IMR-90 (cell line): ENCODE data around the gene HOXD3. TPM values are rescaled to one million over a fixed set of nuclear protein-coding genes. Genes with fewer than 3 reads are reported as not detected.

ENCODE experiments used
- ATAC-seq: fragments of 200-7000 bp; cut with Tn5 transposase; 2 replicates; pipeline ENCODE4 v1.9.1; 2020; ENCODE audit warnings: low read depth, mild to moderate bottlenecking, moderate library complexity
- BruUV-seq: library from RNA; stranded (reverse); fragments of 400-500 nt; replicated peaks from 2 replicates; lab custom pipeline; 2021; lab: Mats Ljungman, UMichigan
- CTCF ChIA-PET: fragments of 300-600 bp; formaldehyde crosslinking; extraction: SDS; loops from one replicate; lab custom pipeline; 2021; ENCODE audit warnings: antibody characterized with exemption; lab: Yijun Ruan, JAX
- POLR2A ChIA-PET: fragments of 300-600 bp; sonication (Branson Sonifier 250); formaldehyde crosslinking; loops from one replicate; lab custom pipeline; 2022; ENCODE audit warnings: antibody characterized with exemption; ENCODE audit not compliant: unreplicated experiment; lab: Charles Lee
- DNase-seq: peaks from one replicate; pipeline ENCODE4 v3.0.0; 2013
- H2AFZ ChIP-seq: replicated peaks from 2 replicates; pipeline ENCODE3; 2013; ENCODE audit warnings: low read length, mild to moderate bottlenecking; ENCODE audit not compliant: poor library complexity
- H2AK5ac ChIP-seq: 2 replicates; pipeline ENCODE4 v1.6.1; 2013; ENCODE audit warnings: low read depth, low read length, inconsistent platforms
- H2AK9ac ChIP-seq: replicated peaks from 2 replicates; pipeline ENCODE3; 2013; ENCODE audit warnings: mild to moderate bottlenecking, low read depth, low read length, moderate library complexity; ENCODE audit not compliant: poor library complexity
- H2BK120ac ChIP-seq: 2 replicates; pipeline ENCODE4 v1.6.1; 2013; ENCODE audit warnings: low read depth, low read length, inconsistent platforms
- H2BK15ac ChIP-seq: 3 replicates; pipeline ENCODE4 v1.6.1; 2013; ENCODE audit warnings: low read depth, low read length, inconsistent platforms
- H2BK20ac ChIP-seq: 2 replicates; pipeline ENCODE4 v1.6.1; 2013; ENCODE audit warnings: low read depth, mild to moderate bottlenecking, inconsistent platforms, low read length, moderate library complexity
- H2BK5ac ChIP-seq: 2 replicates; pipeline ENCODE4 v1.6.1; 2013; ENCODE audit warnings: mild to moderate bottlenecking, low read depth, low read length, inconsistent platforms; ENCODE audit not compliant: poor library complexity, severe bottlenecking
- H3K14ac ChIP-seq: replicated peaks from 2 replicates; pipeline ENCODE4 v1.6.1; 2013; ENCODE audit warnings: low read depth, low read length, inconsistent platforms
- H3K18ac ChIP-seq: 2 replicates; pipeline ENCODE4 v1.6.1; 2013; ENCODE audit warnings: low read depth, low read length, control low read depth
- H3K23ac ChIP-seq: 2 replicates; pipeline ENCODE4 v1.6.1; 2013; ENCODE audit warnings: low read depth, low read length, inconsistent platforms
- H3K27ac ChIP-seq: 2 replicates; pipeline ENCODE4 v1.5.1; 2013; ENCODE audit warnings: mild to moderate bottlenecking, control low read depth, low read length; ENCODE audit not compliant: insufficient read depth
- H3K27me3 ChIP-seq: 2 replicates; pipeline ENCODE4 v1.6.1; 2013; ENCODE audit warnings: low read length; ENCODE audit not compliant: control insufficient read depth, insufficient read depth
- H3K36me3 ChIP-seq: 2 replicates; pipeline ENCODE4 v1.6.1; 2013; ENCODE audit warnings: low read length, mixed read lengths; ENCODE audit not compliant: control insufficient read depth, insufficient read depth
- H3K4ac ChIP-seq: 2 replicates; pipeline ENCODE4 v1.6.1; 2013; ENCODE audit warnings: low read depth, low read length, inconsistent platforms
- H3K4me1 ChIP-seq: 2 replicates; pipeline ENCODE4 v1.6.1; 2013; ENCODE audit warnings: low read length, mixed read lengths; ENCODE audit not compliant: control insufficient read depth, insufficient read depth
- H3K4me2 ChIP-seq: 2 replicates; pipeline ENCODE4 v1.6.1; 2013; ENCODE audit warnings: low read depth, mild to moderate bottlenecking, control low read depth, low read length, moderate library complexity
- H3K4me3 ChIP-seq: 2 replicates; pipeline ENCODE4 v1.5.1; 2013; ENCODE audit warnings: low read depth, mild to moderate bottlenecking, control low read depth, low read length, moderate library complexity; ENCODE audit not compliant: insufficient read depth
- H3K56ac ChIP-seq: 2 replicates; pipeline ENCODE4 v1.6.1; 2013; ENCODE audit warnings: low read length, inconsistent platforms; ENCODE audit not compliant: insufficient read depth; ENCODE audit errors: extremely low read depth
- H3K79me1 ChIP-seq, 2 experiments: 2 replicates each; pipeline ENCODE4 v1.6.1; 2013; ENCODE audit warnings: low read length in 2 of 2, inconsistent platforms in 1 of 2, low read depth in 1 of 2
- H3K9ac ChIP-seq: 2 replicates; pipeline ENCODE4 v1.6.1; 2013; ENCODE audit warnings: low read depth, low read length, control low read depth
- H3K9me1 ChIP-seq: 2 replicates; pipeline ENCODE4 v1.6.1; 2013; ENCODE audit warnings: low read length, inconsistent platforms; ENCODE audit not compliant: insufficient read depth
- H3K9me3 ChIP-seq: 2 replicates; pipeline ENCODE4 v1.6.1; 2013; ENCODE audit warnings: low read length; ENCODE audit not compliant: control insufficient read depth, insufficient read depth
- H4K20me1 ChIP-seq: 2 replicates; pipeline ENCODE4 v1.6.1; 2013; ENCODE audit warnings: low read length, inconsistent platforms; ENCODE audit not compliant: insufficient read depth
- H4K5ac ChIP-seq: 2 replicates; pipeline ENCODE4 v1.6.1; 2013; ENCODE audit warnings: mild to moderate bottlenecking, low read depth, low read length, control low read depth
- H4K8ac ChIP-seq, 2 experiments: 2 replicates each; pipeline ENCODE4 v1.6.1; 2013; ENCODE audit warnings: low read depth in 2 of 2, low read length in 2 of 2, control low read depth in 1 of 2, inconsistent platforms in 1 of 2
- H4K91ac ChIP-seq: 2 replicates; pipeline ENCODE4 v1.6.1; 2013; ENCODE audit warnings: low read depth, low read length, inconsistent platforms; ENCODE audit not compliant: insufficient read depth
- MXI1 ChIP-seq: IDR thresholded peaks from 2 replicates; pipeline ENCODE4 v1.6.1; 2012; ENCODE audit warnings: low read depth, mild to moderate bottlenecking, low read length, moderate library complexity, borderline replicate concordance
- RAD21 ChIP-seq: IDR thresholded peaks from 2 replicates; pipeline ENCODE4 v1.6.1; 2012; ENCODE audit warnings: low read length, improper control_type of control experiment
- RFX5 ChIP-seq: IDR thresholded peaks from 2 replicates; pipeline ENCODE4 v1.8.0; 2012; ENCODE audit warnings: low read depth, mild to moderate bottlenecking, low read length, moderate library complexity
- SMC3 ChIP-seq: fragments of 150-350 bp; IDR thresholded peaks from 2 replicates; pipeline ENCODE4 v1.6.1; 2016; ENCODE audit warnings: low read depth, mild to moderate bottlenecking, antibody characterized with exemption, low read length, moderate library complexity
- WGBS, 2 experiments: methylation state at CpG; one replicate each; pipeline versions ENCODE4 v1.1.5 to v1.1.7; 2013; ENCODE audit warnings: missing lambda C conversion rate in 2 of 2; ENCODE audit not compliant: insufficient read length in 1 of 2; ENCODE audit errors: extremely low coverage in 2 of 2; 5-methylcytosine and 5-hydroxymethylcytosine counted together
- dilution Hi-C: fragments of 300-500 bp; cut with HindIII; formaldehyde crosslinking; loops from one replicate; pipeline ENCODE4 v1.14.3; 2018; ENCODE audit warnings: low sequenced_read_pairs; ENCODE audit not compliant: unreplicated experiment
- in situ Hi-C: fragments of 300-500 bp; cut with MboI; formaldehyde crosslinking; loops from 3 replicates; pipeline ENCODE4 v1.14.3; 2019; ENCODE audit warnings: low sequenced_read_pairs, inconsistent platforms, mixed read lengths
- intact Hi-C: fragments of 100-400 bp; cut with micrococcal nuclease; formaldehyde crosslinking; loops from 2 replicates; pipeline ENCODE4 v1.10.0; 2022
- polyA plus RNA-seq, 3 experiments: library from polyadenylated mRNA; depleted of rRNA; stranded (reverse); fragments of >200 nt; gene quantifications; 2 replicates each; pipeline ENCODE4 v1.2.3, GENCODE V29; 2012; ENCODE audit warnings: low replicate concordance in 1 of 3
- total RNA-seq: library from RNA; depleted of rRNA; stranded (reverse); fragments of >200 nt; gene quantifications from 2 replicates; pipeline ENCODE4 v1.2.3, GENCODE V29; 2012

The HOXD3 gene
- total and polyA plus RNA-seq, 2 of the 4 experiments (the other 2 are of a cell fraction) = not detected

DNA sequence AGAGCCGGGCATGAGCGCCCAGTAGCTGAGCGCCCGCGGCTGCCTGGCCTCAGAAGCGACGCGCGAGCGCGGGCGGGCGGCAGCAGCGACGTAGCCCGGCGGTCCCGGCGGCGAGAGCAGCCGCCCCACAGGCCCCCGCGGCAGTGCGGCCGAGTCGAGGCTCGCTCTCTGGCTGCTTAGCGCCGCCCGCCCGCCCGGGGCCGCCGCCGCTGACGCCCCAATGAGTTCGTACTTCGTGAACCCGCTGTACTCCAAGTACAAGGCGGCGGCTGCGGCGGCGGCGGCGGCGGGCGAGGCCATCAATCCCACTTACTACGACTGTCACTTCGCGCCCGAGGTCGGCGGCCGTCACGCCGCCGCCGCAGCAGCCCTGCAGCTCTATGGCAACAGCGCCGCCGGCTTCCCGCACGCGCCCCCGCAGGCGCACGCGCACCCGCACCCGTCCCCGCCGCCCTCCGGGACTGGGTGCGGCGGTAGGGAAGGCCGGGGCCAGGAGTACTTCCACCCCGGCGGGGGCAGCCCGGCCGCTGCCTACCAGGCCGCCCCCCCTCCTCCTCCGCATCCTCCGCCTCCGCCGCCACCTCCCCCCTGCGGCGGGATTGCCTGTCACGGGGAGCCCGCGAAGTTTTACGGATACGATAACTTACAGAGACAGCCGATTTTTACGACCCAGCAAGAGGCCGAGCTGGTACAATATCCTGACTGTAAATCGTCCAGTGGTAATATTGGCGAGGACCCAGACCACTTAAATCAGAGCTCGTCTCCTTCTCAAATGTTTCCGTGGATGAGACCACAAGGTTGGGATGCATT, 26.8 kb upstream of the HOXD3 start:
- POLR2A ChIA-PET = no interaction called here
- H2AK5ac ChIP-seq = no peak overlapping the region
- in situ Hi-C loops (no loop called here), dilution Hi-C loops (no loop called here), intact Hi-C loops (no loop called here)
- ATAC-seq (peak; percentile 48), DNase-seq (no peak)
- peak overlapping the region; percentile 66 for H2AFZ ChIP-seq
- 0% methylated on average over 44 of the region's 100 CpGs; no CpG with 5 or more reads in 1 of the 2 experiments for WGBS, 2 experiments
- H3K27me3 ChIP-seq = peaks cover 86% of the 10 kb centered on the region
- H2AK9ac ChIP-seq = no peak overlapping the region
- H3K4me2 ChIP-seq = peak overlapping the region; percentile 39; the same call in 1 of the 2 replicates
- no peak overlapping the region for H4K8ac ChIP-seq
- no peak overlapping the region for H2BK5ac ChIP-seq
- BruUV-seq = no TSS peak
- H4K91ac ChIP-seq = no peak overlapping the region
- no peaks in the 10 kb centered on the region for H3K79me1 ChIP-seq
- H3K4ac ChIP-seq = no peak overlapping the region
- H3K4me3 ChIP-seq = peak overlapping the region; percentile 7; the same call in 1 of the 2 replicates
- H3K27ac ChIP-seq = no peak overlapping the region
- H2BK20ac ChIP-seq = no peak overlapping the region
- H3K4me1 ChIP-seq = no peaks in the 10 kb centered on the region
- no peak overlapping the region for H2BK120ac ChIP-seq
- H3K14ac ChIP-seq = no peak overlapping the region
- H4K20me1 ChIP-seq = no peaks in the 10 kb centered on the region
- CTCF ChIA-PET = interaction anchor here (1.3 to 1.7 kb wide), 3 partner anchors 9 to 1019 kb away, joined by 3 to 6 read pairs (median 3); no protein-coding TSS in a partner anchor
- H4K5ac ChIP-seq = no peak overlapping the region
- no peaks in the 10 kb centered on the region for H3K9me1 ChIP-seq
- H3K23ac ChIP-seq = peak overlapping the region; percentile 51; the same call in 1 of the 2 replicates
- H3K36me3 ChIP-seq = no peaks in the 10 kb centered on the region
- no peak for TF ChIP-seq MXI1
- TF ChIP-seq RAD21 = no peak
- no peak for TF ChIP-seq RFX5
- no peak for TF ChIP-seq SMC3
- H3K56ac ChIP-seq = no peak overlapping the region
- H2BK15ac ChIP-seq = no peak overlapping the region
- no peak overlapping the region for H3K9ac ChIP-seq
- no peaks in the 10 kb centered on the region; the same call in none of the 2 replicates for H3K9me3 ChIP-seq
- H3K18ac ChIP-seq = no peak overlapping the region
